CD4-positive, alpha-beta T cell treated with Interleukin-17A for 4 hours (primary cell): Measurements from ENCODE around the gene UGT2B10.

Experiments used
- DNase-seq: peaks from one replicate; pipeline ENCODE4 v3.0.0-alpha.2; 2020; ENCODE audit warnings: mixed read lengths

UGT2B10 gene

GRCh38 chr4:68871809-68872642 lies 56.2 kb downstream of the UGT2B10 start:
- no peak for DNase-seq

GRCh38 chr4:68872643-68873502 lies 57.1 kb downstream of the UGT2B10 start:
- no peak for DNase-seq

GRCh38 chr4:68874507-68874906 lies 58.7 kb downstream of the UGT2B10 start:
- DNase-seq: no peak

GRCh38 chr4:68877555-68877954 lies 61.8 kb downstream of the UGT2B10 start:
- no peak for DNase-seq

GRCh38 chr4:68878048-68878447 lies 62.3 kb downstream of the UGT2B10 start:
- DNase-seq: no peak
